ENCODE results near the gene LHX1. TPM values are rescaled to one million over a fixed set of nuclear protein-coding genes. Genes with fewer than 3 reads are reported as not detected.

Gene LHX1
- polyA plus RNA-seq, 1 of the 3 experiments (the other 2 are of a cell fraction), result not detected

GRCh38 chr17:36901506-36901905 is 35.8 kb upstream of the LHX1 start:
- no peaks in the 10 kb centered on the region for H3K36me3 ChIP-seq (replicated peaks in 1 of 2; ENCODE audit: control insufficient read depth in 1 of 2, insufficient read depth in 2 of 2, low read length in 1 of 2)
- no peaks in the 10 kb centered on the region for H3K9me2 ChIP-seq
- CTCF ChIA-PET, result interaction anchor here (0.9 to 1.2 kb wide), 2 partner anchors 8 to 12 kb away, joined by 3 to 4 read pairs; no protein-coding TSS in a partner anchor
- no peak overlapping the region for H2AFZ ChIP-seq (ENCODE audit: low read depth)
- no peak overlapping the region for H3K9ac ChIP-seq
- peaks cover 0 to 3% of the 10 kb centered on the region in 2 experiments; a peak in 1 of 4 replicates for H3K4me1 ChIP-seq (ENCODE audit: control insufficient read depth in 1 of 2, insufficient read depth in 2 of 2, low read depth in 1 of 2, low read length in 1 of 2)
- H4K20me1 ChIP-seq (ENCODE audit: insufficient read depth), result no peaks in the 10 kb centered on the region
- H3K27ac ChIP-seq (ENCODE audit: low read depth in 2 of 2, low read length in 1 of 2), result no peak overlapping the region
- 72% methylated on average over 7 of the region's 14 CpGs for WGBS (ENCODE audit: low lambda C conversion rate)
- no peaks in the 10 kb centered on the region for H3F3A ChIP-seq (replicated peaks; ENCODE audit: insufficient read depth)
- H3K27me3 ChIP-seq (ENCODE audit: insufficient read depth), result no peaks in the 10 kb centered on the region
- no peak overlapping the region for H3K4me2 ChIP-seq
- no peak for DNase-seq
- no peaks in the 10 kb centered on the region for H3K9me3 ChIP-seq
- H3K4me3 ChIP-seq (ENCODE audit: low read depth in 2 of 2, low read length in 1 of 2), result no peak overlapping the region
- POLR2A ChIA-PET, result no interaction called here
- TF ChIP-seq REST (IDR thresholded peaks at IDR 0.05; ENCODE audit: low read depth, low read length), result no peak
- TF ChIP-seq POLR2AphosphoS5 (IDR thresholded peaks at IDR 0.05; ENCODE audit: low read depth, low read length), result no peak
- no peak for TF ChIP-seq EZH2phosphoT487 (IDR thresholded peaks at IDR 0.05; ENCODE audit: borderline replicate concordance, low read depth)
- TF ChIP-seq IRF3 (IDR thresholded peaks at IDR 0.05; ENCODE audit: low read depth, low read length), result no peak
- TF ChIP-seq PBX3 (IDR thresholded peaks at IDR 0.05), result no peak
- no peak for TF ChIP-seq FOXJ3 (CRISPR knock-in tag; IDR thresholded peaks at IDR 0.05)
- no peak for TF ChIP-seq GATA2 (CRISPR knock-in tag; IDR thresholded peaks at IDR 0.05)
- TF ChIP-seq FOXM1 (IDR thresholded peaks at IDR 0.05; ENCODE audit: low read depth), result no peak
- no peak for TF ChIP-seq TAF1 (IDR thresholded peaks at IDR 0.05; ENCODE audit: borderline replicate concordance, low read depth, low read length)
- TF ChIP-seq RAD21 (IDR thresholded peaks at IDR 0.05; ENCODE audit: low read length), result no peak
- TF ChIP-seq CTCF (IDR thresholded peaks at IDR 0.05), result no peak
- TF ChIP-seq RCOR1 (IDR thresholded peaks at IDR 0.05; ENCODE audit: low read length), result no peak
- no peak for TF ChIP-seq USF1 (IDR thresholded peaks at IDR 0.05; ENCODE audit: borderline replicate concordance, low read depth)
- no peak for TF ChIP-seq MXI1 (IDR thresholded peaks at IDR 0.05; ENCODE audit: low read depth, low read length)
- TF ChIP-seq EP300 (IDR thresholded peaks at IDR 0.05; ENCODE audit: borderline replicate concordance in 1 of 2, low read depth in 1 of 2, low read length in 1 of 2), result no peak
- TF ChIP-seq FOSL2 (IDR thresholded peaks at IDR 0.05; ENCODE audit: borderline replicate concordance, low read depth), result no peak
- TF ChIP-seq SMC3 (IDR thresholded peaks at IDR 0.05; ENCODE audit: low read depth, low read length), result no peak
- no peak for TF ChIP-seq NFIC (IDR thresholded peaks at IDR 0.05; ENCODE audit: borderline replicate concordance)
- no peaks in the 10 kb centered on the region for H3K79me2 ChIP-seq (ENCODE audit: insufficient read depth)
